ENCODE data around the gene CPNE5. TPM values are rescaled to one million over a fixed set of nuclear protein-coding genes. Genes with fewer than 3 reads are reported as not detected.

Gene CPNE5
- under 1 TPM; 0.12 to 0.84 (median 0.23) TPM for total RNA-seq
- long read RNA-seq: 0 reads

DNA sequence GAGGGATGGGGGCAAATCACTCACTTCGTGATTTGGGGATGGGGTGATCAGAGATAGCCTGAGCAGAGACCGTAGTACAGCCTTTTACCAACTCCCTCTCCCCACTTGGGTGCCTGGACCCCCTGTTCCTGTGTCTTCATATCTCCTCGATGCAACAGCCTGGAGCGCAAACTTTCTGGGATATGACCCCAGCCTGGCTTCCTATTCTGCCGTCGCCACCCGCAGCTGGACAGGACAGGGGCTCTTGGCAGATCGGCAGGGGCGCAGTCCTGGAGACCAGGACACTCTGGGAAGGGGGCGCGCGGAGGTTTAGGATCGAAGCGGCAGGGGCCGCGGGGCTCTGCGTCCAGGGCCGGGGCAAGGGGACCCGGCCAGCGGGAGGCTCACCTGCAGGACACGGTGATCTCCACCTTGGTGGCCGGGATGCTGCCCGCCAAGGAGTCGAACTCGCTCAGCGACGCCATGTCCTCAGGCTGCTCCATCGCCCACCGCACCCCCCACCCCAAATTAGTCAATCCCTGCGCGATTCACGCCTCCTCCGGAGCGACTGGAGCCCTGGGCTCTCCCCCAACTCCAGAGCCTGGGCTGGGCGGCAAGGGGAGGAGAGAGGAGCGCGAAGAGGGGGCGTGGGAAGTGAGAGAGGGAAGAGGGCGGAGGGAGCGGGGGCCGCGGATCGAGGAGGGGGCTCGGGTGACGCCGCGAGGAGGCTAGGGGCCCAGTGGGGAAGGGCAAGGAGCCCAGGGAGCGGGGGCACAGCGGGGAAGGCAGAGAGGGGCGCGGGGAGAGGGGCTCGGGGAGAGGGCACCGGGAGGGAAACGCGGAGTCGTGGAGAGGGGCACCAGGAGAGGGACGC lies at the start of gene CPNE5:
CPNE5 (minus strand) TSS at position 549 of the 853 bp plus-strand sequence; CDS start at position 482, 67 bp downstream.
- H3K27me3 ChIP-seq: no peaks in the 10 kb centered on the region
- H3K4me1 ChIP-seq: peaks cover 0 to 10% (median 0%) of the 10 kb centered on the region in 4 donors
- ATAC-seq: peak in 2 of 4 donors; percentile 4 to 42
- intact Hi-C loops (cut with DNase I): no loop called here
- no peaks in the 10 kb centered on the region for H3K9me3 ChIP-seq
- no peak for TF ChIP-seq POLR2A (IDR thresholded peaks at IDR 0.05)
- TF ChIP-seq, protein P1, sequence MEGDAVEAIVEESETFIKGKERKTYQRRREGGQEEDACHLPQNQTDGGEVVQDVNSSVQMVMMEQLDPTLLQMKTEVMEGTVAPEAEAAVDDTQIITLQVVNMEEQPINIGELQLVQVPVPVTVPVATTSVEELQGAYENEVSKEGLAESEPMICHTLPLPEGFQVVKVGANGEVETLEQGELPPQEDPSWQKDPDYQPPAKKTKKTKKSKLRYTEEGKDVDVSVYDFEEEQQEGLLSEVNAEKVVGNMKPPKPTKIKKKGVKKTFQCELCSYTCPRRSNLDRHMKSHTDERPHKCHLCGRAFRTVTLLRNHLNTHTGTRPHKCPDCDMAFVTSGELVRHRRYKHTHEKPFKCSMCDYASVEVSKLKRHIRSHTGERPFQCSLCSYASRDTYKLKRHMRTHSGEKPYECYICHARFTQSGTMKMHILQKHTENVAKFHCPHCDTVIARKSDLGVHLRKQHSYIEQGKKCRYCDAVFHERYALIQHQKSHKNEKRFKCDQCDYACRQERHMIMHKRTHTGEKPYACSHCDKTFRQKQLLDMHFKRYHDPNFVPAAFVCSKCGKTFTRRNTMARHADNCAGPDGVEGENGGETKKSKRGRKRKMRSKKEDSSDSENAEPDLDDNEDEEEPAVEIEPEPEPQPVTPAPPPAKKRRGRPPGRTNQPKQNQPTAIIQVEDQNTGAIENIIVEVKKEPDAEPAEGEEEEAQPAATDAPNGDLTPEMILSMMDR (IDR thresholded peaks at IDR 0.05): no peak
- H3K36me3 ChIP-seq: no peaks in the 10 kb centered on the region
- H3K27ac ChIP-seq: no peak within 1 kb of the TSS
- WGBS (ENCODE audit: insufficient coverage, low coverage, low lambda C conversion rate, missing lambda C conversion rate): 7% methylated on average over 29 of the region's 57 CpGs
- no peak for DNase-seq
- H3K4me3 ChIP-seq: peak within 1 kb of the TSS; percentile 16 to 46 (median 28)

DNA sequence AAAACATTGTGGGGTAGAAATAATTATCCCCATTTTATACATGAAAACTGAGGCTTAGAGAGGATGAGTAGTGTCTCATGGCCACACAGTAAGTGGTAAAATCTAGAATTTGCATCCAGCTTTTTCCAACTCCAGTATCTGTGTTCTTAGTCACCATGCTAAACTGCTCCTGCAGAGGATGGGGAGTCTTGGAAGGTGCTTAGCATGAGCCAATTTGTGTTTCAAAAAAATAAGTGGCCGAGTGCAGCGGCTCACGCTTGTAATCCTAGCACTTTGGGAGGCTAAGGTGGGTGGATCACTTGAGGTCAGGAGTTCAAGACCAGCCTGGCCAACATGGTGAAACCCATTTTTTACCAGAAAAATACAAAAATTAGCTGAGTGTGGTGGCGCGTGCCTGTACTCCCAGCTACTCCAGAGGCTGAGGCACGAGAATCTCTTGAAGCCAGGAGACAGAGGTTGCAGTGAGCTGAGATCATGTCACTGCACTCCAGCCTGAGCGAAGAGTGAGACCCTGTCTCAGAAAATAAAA lies 48.9 kb upstream of the CPNE5 start:
- WGBS (ENCODE audit: insufficient coverage, low coverage, low lambda C conversion rate, missing lambda C conversion rate): 93% methylated on average over 5 of the region's 7 CpGs
- no peak overlapping the region for H3K4me3 ChIP-seq
- intact Hi-C loops (cut with DNase I): no loop called here
- TF ChIP-seq, protein P1 (IDR thresholded peaks at IDR 0.05): no peak
- TF ChIP-seq POLR2A (IDR thresholded peaks at IDR 0.05): no peak
- ATAC-seq (no peak), DNase-seq (no peak)
- H3K4me1 ChIP-seq: peaks cover 0 to 9% (median 3%) of the 10 kb centered on the region in 4 donors
- no peaks in the 10 kb centered on the region for H3K9me3 ChIP-seq
- no peaks in the 10 kb centered on the region for H3K27me3 ChIP-seq
- H3K27ac ChIP-seq: no peak overlapping the region
- H3K36me3 ChIP-seq: no peaks in the 10 kb centered on the region

- Histone ChIP-seq H3K27ac (no peak overlapping the region), H3K4me1 (peaks cover 0 to 9% (median 3%) of the 10 kb centered on the region in 4 donors), H3K9me3 (no peaks in the 10 kb centered on the region), H3K36me3 (no peaks in the 10 kb centered on the region), H3K4me3 (peak overlapping the region in 1 of 3 donors; percentile 93), H3K27me3 (no peaks in the 10 kb centered on the region)
- ATAC-seq: no peak
- intact Hi-C loops (cut with DNase I): no loop called here
- DNase-seq: no peak
- TF ChIP-seq, protein P1 (IDR thresholded peaks at IDR 0.05): no peak
- TF ChIP-seq POLR2A (IDR thresholded peaks at IDR 0.05): no peak
- WGBS (ENCODE audit: insufficient coverage, low coverage, low lambda C conversion rate, missing lambda C conversion rate): 89% methylated on average over 10 of the region's 10 CpGs
Measured at GRCh38 chr6:36886950-36887618, 47.8 kb upstream of the CPNE5 start.

GRCh38 chr6:36885461-36886401 lies 46.5 kb upstream of the CPNE5 start, which contains the start of gene C6orf89:
TSS of gene C6orf89 (plus strand) at chr6:36885952. CDS start at chr6:36899445, 13,493 bp downstream.
- Histone ChIP-seq H3K4me1 (peaks cover 0 to 9% (median 3%) of the 10 kb centered on the region in 4 donors), H3K27ac (peak within 1 kb of the TSS; percentile 53 to 71 (median 54)), H3K27me3 (no peaks in the 10 kb centered on the region), H3K36me3 (no peaks in the 10 kb centered on the region), H3K4me3 (peak within 1 kb of the TSS; percentile 88 to 93 (median 91)), H3K9me3 (no peaks in the 10 kb centered on the region)
- DNase-seq: peak; percentile 97 to 98 (median 98)
- TF ChIP-seq POLR2A (IDR thresholded peaks at IDR 0.05): peak; percentile 65
- TF ChIP-seq, protein P1 (IDR thresholded peaks at IDR 0.05): peak; percentile 80 to 93 (median 84)
- 6% methylated on average over 19 of the region's 48 CpGs for WGBS (ENCODE audit: insufficient coverage, low coverage, low lambda C conversion rate, missing lambda C conversion rate)
- ATAC-seq: peak; percentile 100
- intact Hi-C loops (cut with DNase I): no loop called here
